PC-9 (cell line): Measurements from ENCODE around the gene SETD1B. TPM values are rescaled to one million over a fixed set of nuclear protein-coding genes. Genes with fewer than 3 reads are reported as not detected.

Experiments used
- BruUV-seq: library from RNA; stranded (reverse); fragments of 400-500 nt; replicated peaks from 2 replicates; lab custom pipeline; 2021; lab: Mats Ljungman, UMichigan
- CTCF ChIA-PET: fragments of 300-600 bp; sonication (Branson Sonifier 250); formaldehyde crosslinking; loops from one replicate; lab custom pipeline; 2022; ENCODE audit warnings: antibody characterized with exemption; lab: Charles Lee
- POLR2A ChIA-PET: fragments of 300-600 bp; sonication (Branson Sonifier 250); formaldehyde crosslinking; loops from one replicate; lab custom pipeline; 2022; ENCODE audit warnings: antibody characterized with exemption; ENCODE audit not compliant: unreplicated experiment; lab: Charles Lee
- DNase-seq, 2 experiments: peaks; one replicate each; pipeline versions ENCODE4 v3.0.0 to v3.0.0-alpha.2; 2015 to 2022; ENCODE audit warnings: mixed read lengths in 1 of 2
- H2AFZ ChIP-seq: fragments of 200-600 bp; sonication (generic); 2 replicates; pipeline ENCODE4 v1.8.1; 2017; ENCODE audit warnings: antibody characterized with exemption
- H3F3A ChIP-seq: fragments of 200-600 bp; sonication (generic); 2 replicates; pipeline ENCODE4 v1.8.1; 2017; ENCODE audit warnings: antibody characterized with exemption, mild to moderate bottlenecking, low read depth; ENCODE audit not compliant: insufficient read depth
- H3K27ac ChIP-seq: fragments of 200-600 bp; sonication (generic); 2 replicates; pipeline ENCODE4 v1.6.1; 2016; ENCODE audit warnings: mixed run types
- H3K27me3 ChIP-seq: fragments of 200-600 bp; sonication (generic); 2 replicates; pipeline ENCODE4 v1.6.1; 2016; ENCODE audit warnings: low read depth, mixed run types; ENCODE audit not compliant: insufficient read depth
- H3K36me3 ChIP-seq: fragments of 200-600 bp; sonication (generic); 2 replicates; pipeline ENCODE4 v1.6.1; 2016; ENCODE audit warnings: low read depth, mixed run types
- H3K4me1 ChIP-seq: fragments of 200-600 bp; sonication (generic); replicated peaks from 2 replicates; pipeline ENCODE4 v1.6.1; 2016; ENCODE audit warnings: mixed run types; ENCODE audit not compliant: insufficient read depth
- H3K4me2 ChIP-seq: fragments of 200-600 bp; sonication (generic); 2 replicates; pipeline ENCODE4 v1.6.1; 2017; ENCODE audit warnings: mixed run types
- H3K4me3 ChIP-seq: fragments of 200-600 bp; sonication (generic); 2 replicates; pipeline ENCODE4 v1.6.1; 2016; ENCODE audit warnings: mixed run types
- H3K79me2 ChIP-seq: fragments of 200-600 bp; sonication (generic); 2 replicates; pipeline ENCODE4 v1.6.1; 2017; ENCODE audit warnings: low read depth, mixed run types
- H3K9me2 ChIP-seq: fragments of 200-600 bp; sonication (generic); 2 replicates; pipeline ENCODE4 v1.8.1; 2017; ENCODE audit warnings: mild to moderate bottlenecking; ENCODE audit not compliant: insufficient read depth
- H3K9me3 ChIP-seq: fragments of 200-600 bp; sonication (generic); 2 replicates; pipeline ENCODE4 v1.8.1; 2016; ENCODE audit warnings: low read depth; ENCODE audit not compliant: insufficient read depth
- H4K20me1 ChIP-seq: fragments of 200-600 bp; sonication (generic); 2 replicates; pipeline ENCODE4 v1.8.1; 2017; ENCODE audit not compliant: insufficient read depth
- EZH2 ChIP-seq: fragments of 200-600 bp; sonication (generic); IDR thresholded peaks from 2 replicates; pipeline ENCODE4 v1.8.0; 2017; ENCODE audit warnings: antibody characterized with exemption, low read depth
- intact Hi-C: fragments of 100-400 bp; cut with micrococcal nuclease; formaldehyde crosslinking; loops from one replicate; pipeline ENCODE4 v1.10.0; 2022; ENCODE audit not compliant: unreplicated experiment
- total RNA-seq: library from RNA; stranded (reverse); gene quantifications from 2 replicates; pipeline ENCODE4 v1.2.3, GENCODE V29; 2021
- TF ChIP-seq, protein P1 (sequence below): fragments of 200-600 bp; sonication (generic); conservative IDR thresholded peaks from 2 replicates; pipeline ENCODE4 v1.6.1; 2017; ENCODE audit warnings: mixed run types, antibody characterized with exemption, mild to moderate bottlenecking, moderate library complexity

Gene SETD1B
- total RNA-seq, 1 experiment from 2014 or later = 22.6 TPM

DNA sequence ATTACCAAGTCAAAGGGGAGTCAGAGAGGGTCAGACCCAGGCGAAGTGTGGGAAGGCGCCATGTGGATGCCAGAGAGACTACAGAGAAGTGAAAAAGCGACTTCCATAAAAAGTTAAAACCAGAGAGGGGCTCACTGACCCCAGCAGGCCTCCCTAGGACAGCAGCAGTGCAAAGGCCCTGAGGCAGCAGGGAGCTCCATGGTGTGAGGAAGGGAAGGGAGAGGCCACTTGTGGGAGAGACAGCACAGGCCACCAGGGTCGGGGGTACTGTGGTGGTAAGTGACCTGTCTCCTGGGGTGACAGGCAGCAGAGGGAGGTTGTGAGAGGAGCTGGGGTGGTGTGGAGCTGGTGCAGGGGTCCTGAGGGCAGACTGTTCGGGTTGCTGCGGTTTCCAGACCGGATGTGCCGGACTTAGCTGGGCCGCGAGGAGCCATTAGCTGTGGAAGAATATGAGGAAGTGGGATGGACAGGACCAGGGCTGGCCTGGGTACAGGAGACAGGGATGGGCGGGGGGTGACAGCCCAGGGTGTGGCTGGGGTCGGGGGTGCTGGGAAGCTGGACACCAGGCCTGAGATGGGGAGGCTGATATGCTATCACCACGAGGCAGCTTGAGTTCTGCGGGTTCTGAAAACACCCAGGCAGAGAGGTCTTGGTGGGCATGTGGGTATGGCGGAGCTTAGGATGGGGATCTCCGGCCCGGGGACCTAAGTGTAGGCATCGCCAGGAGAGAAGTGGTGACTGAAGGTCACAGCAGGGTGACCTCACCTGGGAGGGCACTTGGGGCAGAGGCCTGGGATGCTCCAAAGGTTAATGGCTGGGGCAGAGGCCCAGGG lies 22.7 kb downstream of the SETD1B start:
- POLR2A ChIA-PET = interaction anchor here (0.5 kb wide), 1 partner anchor 24 kb away, joined by 3 read pairs; no protein-coding TSS in a partner anchor
- Histone ChIP-seq H3K9me3 (no peaks in the 10 kb centered on the region), H3K4me3 (no peak overlapping the region), H3K27me3 (no peaks in the 10 kb centered on the region), H3K79me2 (no peaks in the 10 kb centered on the region), H3F3A (no peaks in the 10 kb centered on the region), H3K4me2 (no peak overlapping the region), H4K20me1 (peaks cover 3% of the 10 kb centered on the region; the same call in 1 of the 2 replicates), H3K4me1 (no peaks in the 10 kb centered on the region), H3K36me3 (no peaks in the 10 kb centered on the region), H3K9me2 (no peaks in the 10 kb centered on the region), H3K27ac (no peak overlapping the region), H2AFZ (no peak overlapping the region)
- BruUV-seq = no TSS peak
- no peak for TF ChIP-seq EZH2
- TF ChIP-seq, protein P1, sequence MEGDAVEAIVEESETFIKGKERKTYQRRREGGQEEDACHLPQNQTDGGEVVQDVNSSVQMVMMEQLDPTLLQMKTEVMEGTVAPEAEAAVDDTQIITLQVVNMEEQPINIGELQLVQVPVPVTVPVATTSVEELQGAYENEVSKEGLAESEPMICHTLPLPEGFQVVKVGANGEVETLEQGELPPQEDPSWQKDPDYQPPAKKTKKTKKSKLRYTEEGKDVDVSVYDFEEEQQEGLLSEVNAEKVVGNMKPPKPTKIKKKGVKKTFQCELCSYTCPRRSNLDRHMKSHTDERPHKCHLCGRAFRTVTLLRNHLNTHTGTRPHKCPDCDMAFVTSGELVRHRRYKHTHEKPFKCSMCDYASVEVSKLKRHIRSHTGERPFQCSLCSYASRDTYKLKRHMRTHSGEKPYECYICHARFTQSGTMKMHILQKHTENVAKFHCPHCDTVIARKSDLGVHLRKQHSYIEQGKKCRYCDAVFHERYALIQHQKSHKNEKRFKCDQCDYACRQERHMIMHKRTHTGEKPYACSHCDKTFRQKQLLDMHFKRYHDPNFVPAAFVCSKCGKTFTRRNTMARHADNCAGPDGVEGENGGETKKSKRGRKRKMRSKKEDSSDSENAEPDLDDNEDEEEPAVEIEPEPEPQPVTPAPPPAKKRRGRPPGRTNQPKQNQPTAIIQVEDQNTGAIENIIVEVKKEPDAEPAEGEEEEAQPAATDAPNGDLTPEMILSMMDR = no peak
- intact Hi-C loops = no loop called here
- DNase-seq = no peak
- CTCF ChIA-PET = interaction anchor here (0.6 kb wide), 1 partner anchor 142 kb away, joined by 5 read pairs; no protein-coding TSS in a partner anchor

DNA sequence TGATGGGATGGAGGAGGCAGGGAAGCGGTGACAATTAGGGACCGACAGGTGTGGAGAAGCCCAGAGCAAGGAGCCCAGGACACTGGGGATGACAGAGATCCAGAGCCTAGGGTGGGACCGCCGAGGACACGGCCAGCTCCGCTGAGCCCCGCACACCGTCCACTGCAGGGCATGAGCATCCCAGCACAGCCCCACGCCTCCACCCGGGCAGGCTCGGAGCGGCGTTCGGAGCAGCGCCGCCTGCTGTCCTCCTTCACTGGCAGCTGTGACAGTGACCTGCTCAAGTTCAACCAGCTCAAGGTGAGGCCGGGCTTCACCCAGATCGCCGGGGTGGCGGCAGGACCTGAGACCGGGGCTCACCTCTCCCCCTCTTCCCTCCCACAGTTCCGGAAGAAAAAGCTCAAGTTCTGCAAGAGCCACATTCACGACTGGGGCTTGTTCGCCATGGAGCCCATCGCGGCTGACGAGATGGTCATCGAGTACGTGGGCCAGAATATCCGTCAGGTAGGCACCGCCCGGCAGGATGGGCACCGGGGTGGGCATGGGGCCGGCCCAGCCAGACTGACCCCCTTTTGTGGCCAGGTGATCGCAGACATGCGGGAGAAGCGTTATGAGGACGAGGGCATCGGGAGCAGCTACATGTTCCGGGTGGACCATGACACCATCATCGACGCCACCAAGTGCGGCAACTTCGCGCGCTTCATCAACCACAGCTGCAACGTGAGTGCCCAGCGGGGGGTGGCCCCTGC lies 23.7 kb downstream of the SETD1B start:
- Histone ChIP-seq H3K4me3 (no peak overlapping the region), H2AFZ (no peak overlapping the region), H3K4me1 (no peaks in the 10 kb centered on the region), H3K9me2 (no peaks in the 10 kb centered on the region), H3K9me3 (no peaks in the 10 kb centered on the region), H3K4me2 (no peak overlapping the region), H3K79me2 (no peaks in the 10 kb centered on the region), H4K20me1 (no peaks in the 10 kb centered on the region), H3K36me3 (no peaks in the 10 kb centered on the region), H3K27me3 (no peaks in the 10 kb centered on the region), H3F3A (0 out of 2 replicates have a peak, but pooled peaks cover 8% of the 10 kb centered on the region), H3K27ac (no peak overlapping the region)
- intact Hi-C loops = no loop called here
- CTCF ChIA-PET = no interaction called here
- POLR2A ChIA-PET = interaction anchor here (0.7 kb wide), 1 partner anchor 21 kb away, joined by 7 read pairs; no protein-coding TSS in a partner anchor
- DNase-seq = no peak
- BruUV-seq = no TSS peak
- TF ChIP-seq, protein P1 = no peak
- TF ChIP-seq EZH2 = no peak

DNA sequence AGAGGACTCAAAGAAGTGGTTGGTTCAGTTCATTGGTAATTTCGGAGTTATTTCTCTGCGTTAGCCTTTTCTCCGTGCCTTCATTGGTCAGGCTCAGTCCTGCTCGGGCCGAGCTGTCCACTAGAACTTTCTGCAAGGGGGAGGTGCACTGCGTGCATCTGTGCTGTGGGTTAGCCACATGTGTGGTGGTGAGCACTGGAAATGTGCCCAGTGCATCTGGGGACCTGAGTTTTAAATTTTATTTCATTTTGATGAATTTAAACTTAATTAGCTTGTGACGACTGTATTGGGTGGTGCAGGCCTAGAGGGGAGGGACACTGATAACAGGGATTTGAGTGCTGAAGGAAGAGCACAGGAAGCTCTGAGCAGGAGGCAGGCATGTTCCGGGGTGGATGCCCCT lies 24.5 kb downstream of the SETD1B start:
- no peak for DNase-seq
- Histone ChIP-seq H2AFZ (no peak overlapping the region), H3K27ac (no peak overlapping the region), H3K27me3 (no peaks in the 10 kb centered on the region), H3K9me2 (no peaks in the 10 kb centered on the region), H3K79me2 (no peaks in the 10 kb centered on the region), H3F3A (peaks cover 15% of the 10 kb centered on the region; the same call in 1 of the 2 replicates), H4K20me1 (no peaks in the 10 kb centered on the region), H3K4me1 (no peaks in the 10 kb centered on the region), H3K9me3 (no peaks in the 10 kb centered on the region), H3K36me3 (no peaks in the 10 kb centered on the region), H3K4me2 (no peak overlapping the region), H3K4me3 (no peak overlapping the region)
- no TSS peak for BruUV-seq
- CTCF ChIA-PET = no interaction called here
- TF ChIP-seq, protein P1 = no peak
- no peak for TF ChIP-seq EZH2
- intact Hi-C loops = no loop called here
- POLR2A ChIA-PET = interaction anchor here (0.5 to 0.7 kb wide), 2 partner anchors 12 to 22 kb away, joined by 3 to 7 read pairs; no protein-coding TSS in a partner anchor
